Epithelial cell of proximal tubule (primary cell): ENCODE results near the gene SLC33A1. TPM values are rescaled to one million over a fixed set of nuclear protein-coding genes. Genes with fewer than 3 reads are reported as not detected.
"Not testable (repeated sequence)": the region's sequence is repeated elsewhere in the genome, so short reads cannot be mapped to it uniquely, and the experiment has no call there.

Experiments
- DNase-seq: peaks from one replicate; pipeline ENCODE4 v3.0.0-alpha.2; 2011; ENCODE audit warnings: low read depth
- H3K4me3 ChIP-seq: 2 replicates; pipeline ENCODE4 v1.5.1; 2011; ENCODE audit warnings: low read depth, mild to moderate bottlenecking, low read length
- CTCF ChIP-seq: conservative IDR thresholded peaks from 2 replicates; pipeline ENCODE4 v1.5.1; 2012; ENCODE audit warnings: low read depth, mild to moderate bottlenecking, low read length
- total RNA-seq: library from RNA; depleted of rRNA; stranded (reverse); fragments of >200 nt; gene quantifications from 2 replicates; pipeline ENCODE4 v1.2.3, GENCODE V29; 2015

The SLC33A1 gene
- total RNA-seq, 1 donor from 2014 or later, result 24.0 TPM

- TF ChIP-seq CTCF, result no peak
- DNase-seq, result no peak
Observed at GRCh38 chr3:155843569-155843968, 10.7 kb downstream of the SLC33A1 start.

DNA sequence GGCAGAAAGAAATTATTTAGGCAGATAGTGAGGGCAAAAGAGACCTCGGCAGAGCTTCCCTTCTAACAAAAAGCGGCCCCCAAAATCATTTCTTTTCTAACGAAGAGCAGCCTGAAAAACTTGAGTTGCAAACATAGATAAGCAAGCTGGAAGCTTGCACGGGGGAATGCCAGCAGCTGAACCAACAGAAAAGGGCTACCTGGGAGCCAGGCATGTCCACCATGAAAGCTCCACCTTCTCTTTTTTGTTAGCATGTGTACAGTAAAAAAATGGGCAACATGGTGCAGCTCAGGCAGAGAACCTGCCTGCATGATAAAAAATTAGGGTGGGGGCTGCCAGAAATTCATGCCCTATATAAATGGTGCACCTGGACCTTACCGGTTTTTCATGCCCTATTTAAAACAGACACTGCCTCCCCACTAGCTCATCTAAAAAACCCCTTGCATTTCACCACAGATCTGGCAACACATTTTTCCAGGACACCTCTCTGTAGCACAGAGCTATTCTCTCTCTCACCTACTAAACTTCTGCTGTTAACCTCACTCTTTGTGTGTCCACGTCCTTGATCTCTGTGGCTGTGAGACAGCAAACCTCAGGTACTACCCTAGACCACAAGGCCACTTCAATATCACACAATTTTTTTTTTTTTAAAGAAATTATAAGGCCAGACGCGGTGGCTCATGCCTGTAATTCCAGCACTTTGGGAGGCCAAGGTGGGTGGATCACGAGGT is 18.7 kb downstream of the SLC33A1 start:
- no peak for DNase-seq
- no peak for TF ChIP-seq CTCF
- no peak overlapping the region for H3K4me3 ChIP-seq

More at GRCh38 chr3:155843569-155843968, 10.7 kb downstream of the SLC33A1 start:
- H3K4me3 ChIP-seq, result no peak overlapping the region

DNA sequence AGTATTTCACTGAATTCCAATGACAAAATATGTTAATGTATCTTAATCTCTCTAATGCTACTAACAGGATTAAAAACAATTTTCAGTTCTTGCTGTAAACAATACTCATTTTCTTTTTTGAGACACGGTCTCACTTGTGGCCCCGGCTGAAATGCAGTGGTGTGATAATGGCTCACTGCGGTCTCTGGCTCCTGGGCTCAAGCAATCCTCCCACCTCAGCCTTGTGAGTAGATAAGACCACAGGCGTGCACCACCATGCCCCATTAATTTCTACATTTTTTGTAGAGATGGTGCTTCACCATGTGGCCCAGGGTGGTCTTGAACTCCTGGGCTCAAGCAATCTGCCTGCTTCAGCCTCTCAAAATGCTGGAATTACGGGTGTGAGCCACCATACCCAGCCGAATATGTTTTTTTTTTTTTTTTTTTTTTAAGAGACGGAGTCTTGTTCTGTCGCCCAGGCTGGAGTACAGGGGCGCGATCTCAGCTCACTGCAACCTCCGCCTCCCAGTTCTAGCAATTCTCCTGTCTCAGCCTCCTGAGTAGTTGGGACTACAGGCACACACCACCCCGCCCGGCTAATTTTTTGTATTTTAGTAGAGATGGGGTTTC is 25.6 kb downstream of the SLC33A1 start:
- H3K4me3 ChIP-seq, DNase-seq: not testable (repeated sequence)

DNA sequence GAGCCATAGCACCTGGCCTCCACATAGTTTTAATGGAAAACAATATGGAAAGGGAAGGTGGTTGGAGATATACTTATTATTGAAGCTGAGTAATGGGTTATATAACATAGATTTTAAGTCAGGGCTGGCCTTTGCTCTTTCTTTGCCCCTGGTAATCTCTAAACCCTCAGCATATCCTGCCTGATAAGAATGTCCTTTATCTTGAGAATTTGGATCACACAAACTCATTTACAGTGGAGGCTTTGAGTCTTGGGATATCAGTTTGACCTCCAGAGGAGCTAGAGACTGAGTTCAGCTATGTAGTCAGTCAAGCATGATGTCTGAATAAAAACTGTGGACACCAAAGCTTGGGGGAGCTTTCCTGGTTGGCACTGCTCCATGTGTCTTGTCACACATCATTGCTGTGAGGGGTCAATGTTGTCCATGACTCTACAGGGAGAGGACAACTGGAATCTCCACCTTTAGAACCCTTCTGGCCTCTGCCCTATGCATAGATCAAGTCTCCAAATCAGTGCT is 39.1 kb downstream of the SLC33A1 start:
- DNase-seq, result no peak
- no peak for TF ChIP-seq CTCF
- H3K4me3 ChIP-seq, result no peak overlapping the region

DNA sequence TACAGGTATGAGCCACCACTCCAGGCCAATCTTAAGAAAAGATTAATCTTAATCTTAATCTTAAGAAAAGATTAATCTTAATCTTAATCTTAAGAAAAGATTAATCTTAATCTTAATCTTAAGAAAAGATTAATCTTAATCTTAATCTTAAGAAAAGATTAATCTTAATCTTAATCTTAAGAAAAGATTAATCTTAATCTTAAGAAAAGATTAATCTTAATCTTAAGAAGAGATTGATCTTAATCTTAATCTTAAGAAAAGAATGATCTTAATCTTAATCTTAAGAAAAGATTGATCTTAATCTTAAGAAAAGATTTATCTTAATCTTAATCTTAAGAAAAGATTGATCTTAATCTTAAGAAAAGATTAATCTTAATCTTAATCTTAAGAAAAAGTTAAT is 41.0 kb downstream of the SLC33A1 start:
- H3K4me3 ChIP-seq, DNase-seq: not testable (repeated sequence)

- H3K4me3 ChIP-seq, result no peak overlapping the region
- TF ChIP-seq CTCF, result no peak
- no peak for DNase-seq
Observed at GRCh38 chr3:155809181-155809580, 45.0 kb downstream of the SLC33A1 start.

GRCh38 chr3:155807823-155808222 is 46.4 kb downstream of the SLC33A1 start:
- no peak for DNase-seq
- TF ChIP-seq CTCF, result no peak
- no peak overlapping the region for H3K4me3 ChIP-seq
